ENCODE measurements around the gene LIME1. TPM values are rescaled to one million over a fixed set of nuclear protein-coding genes. Genes with fewer than 3 reads are reported as not detected.

LIME1 gene
- total and polyA plus RNA-seq, 10 donors, result 24.0 to 96.6 (median 49.5) TPM

DNA sequence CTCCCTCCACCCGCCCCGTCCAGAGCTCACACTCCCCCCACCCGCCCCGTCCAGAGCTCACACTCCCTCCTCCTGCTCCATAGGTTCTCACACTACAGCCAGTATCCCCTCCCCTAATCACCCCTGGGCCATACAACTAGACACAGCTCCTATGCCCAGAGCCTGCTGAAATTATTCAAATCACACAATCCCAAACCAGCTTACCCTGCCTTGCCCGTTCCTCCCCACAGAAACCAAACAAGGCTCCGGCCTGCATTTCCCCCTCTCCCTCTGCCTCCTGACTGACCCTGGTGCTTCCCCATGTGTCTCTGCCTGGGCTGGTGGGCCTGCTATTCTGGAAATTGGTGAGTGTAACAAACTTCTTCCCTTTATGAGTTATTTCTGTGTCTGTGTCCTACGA is 21.7 kb downstream of the LIME1 start:
- no peaks in the 10 kb centered on the region for H3K9me3 ChIP-seq
- no peaks in the 10 kb centered on the region for H3K27me3 ChIP-seq (replicated peaks in 1 of 7)
- no peak for DNase-seq
- H3K4me1 ChIP-seq, result peaks cover 0 to 36% (median 19%) of the 10 kb centered on the region in 6 donors
- intact Hi-C loops (cut with DNase I; ENCODE audit: low total_unique reads), result no loop called here
- WGBS, 5 donors, result 86 to 94% (median 87%) methylated on average over 3 to 7 of the region's 7 CpGs
- no peak overlapping the region for H3K4me3 ChIP-seq
- H3K36me3 ChIP-seq, result peaks cover 0 to 22% (median 0%) of the 10 kb centered on the region in 6 donors
- peak overlapping the region in 1 of 8 donors; percentile 27 for H3K27ac ChIP-seq
- no peak for TF ChIP-seq POLR2A (IDR thresholded peaks at IDR 0.05)
- TF ChIP-seq, protein P1, sequence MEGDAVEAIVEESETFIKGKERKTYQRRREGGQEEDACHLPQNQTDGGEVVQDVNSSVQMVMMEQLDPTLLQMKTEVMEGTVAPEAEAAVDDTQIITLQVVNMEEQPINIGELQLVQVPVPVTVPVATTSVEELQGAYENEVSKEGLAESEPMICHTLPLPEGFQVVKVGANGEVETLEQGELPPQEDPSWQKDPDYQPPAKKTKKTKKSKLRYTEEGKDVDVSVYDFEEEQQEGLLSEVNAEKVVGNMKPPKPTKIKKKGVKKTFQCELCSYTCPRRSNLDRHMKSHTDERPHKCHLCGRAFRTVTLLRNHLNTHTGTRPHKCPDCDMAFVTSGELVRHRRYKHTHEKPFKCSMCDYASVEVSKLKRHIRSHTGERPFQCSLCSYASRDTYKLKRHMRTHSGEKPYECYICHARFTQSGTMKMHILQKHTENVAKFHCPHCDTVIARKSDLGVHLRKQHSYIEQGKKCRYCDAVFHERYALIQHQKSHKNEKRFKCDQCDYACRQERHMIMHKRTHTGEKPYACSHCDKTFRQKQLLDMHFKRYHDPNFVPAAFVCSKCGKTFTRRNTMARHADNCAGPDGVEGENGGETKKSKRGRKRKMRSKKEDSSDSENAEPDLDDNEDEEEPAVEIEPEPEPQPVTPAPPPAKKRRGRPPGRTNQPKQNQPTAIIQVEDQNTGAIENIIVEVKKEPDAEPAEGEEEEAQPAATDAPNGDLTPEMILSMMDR (IDR thresholded peaks at IDR 0.05 in 8 of 11, conservative IDR thresholded peaks at IDR 0.05 in 3 of 11), result no peak
- TF ChIP-seq POLR2AphosphoS5 (IDR thresholded peaks at IDR 0.05), result no peak

DNA sequence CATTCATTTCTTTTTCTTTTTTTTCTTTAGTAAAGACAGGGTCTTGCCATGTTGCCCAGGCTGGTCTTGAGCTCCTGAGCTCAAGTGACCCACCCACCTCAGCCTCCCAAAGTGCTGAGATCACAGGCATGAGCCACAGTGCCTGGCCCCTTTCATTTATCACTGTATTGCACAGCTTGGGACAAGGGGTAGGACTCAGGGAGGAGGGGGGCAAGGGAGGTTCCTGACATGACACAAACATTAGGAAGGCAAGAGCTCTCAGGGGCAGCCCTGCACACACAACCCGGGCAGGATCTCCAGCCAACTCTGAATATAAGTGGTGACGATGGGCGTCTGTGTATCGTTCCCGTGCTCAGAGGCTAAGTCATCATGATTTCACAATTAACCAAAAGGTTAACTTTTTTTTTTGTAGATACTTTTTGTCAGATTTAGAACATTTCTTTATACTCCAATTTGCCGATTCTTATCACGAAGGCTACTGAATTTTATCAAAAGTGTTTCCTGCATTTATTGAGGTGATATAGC is 23.0 kb downstream of the LIME1 start:
- Histone ChIP-seq H3K9me3 (no peaks in the 10 kb centered on the region), H3K27me3 (replicated peaks in 1 of 7) (no peaks in the 10 kb centered on the region), H3K27ac (peak overlapping the region in 5 of 8 donors; percentile 4 to 53 (median 28)), H3K4me1 (peaks cover 0 to 35% (median 19%) of the 10 kb centered on the region in 6 donors), H3K36me3 (peaks cover 0 to 22% (median 0%) of the 10 kb centered on the region in 6 donors), H3K4me3 (no peak overlapping the region)
- 58 to 78% (median 67%) methylated on average over 7 of the region's 7 CpGs for WGBS, 5 donors
- no peak for DNase-seq
- intact Hi-C loops (cut with DNase I; ENCODE audit: low total_unique reads), result no loop called here
- TF ChIP-seq, protein P1 (IDR thresholded peaks at IDR 0.05 in 8 of 11, conservative IDR thresholded peaks at IDR 0.05 in 3 of 11), result no peak
- TF ChIP-seq POLR2A (IDR thresholded peaks at IDR 0.05) (no peak), POLR2AphosphoS5 (IDR thresholded peaks at IDR 0.05) (no peak)

DNA sequence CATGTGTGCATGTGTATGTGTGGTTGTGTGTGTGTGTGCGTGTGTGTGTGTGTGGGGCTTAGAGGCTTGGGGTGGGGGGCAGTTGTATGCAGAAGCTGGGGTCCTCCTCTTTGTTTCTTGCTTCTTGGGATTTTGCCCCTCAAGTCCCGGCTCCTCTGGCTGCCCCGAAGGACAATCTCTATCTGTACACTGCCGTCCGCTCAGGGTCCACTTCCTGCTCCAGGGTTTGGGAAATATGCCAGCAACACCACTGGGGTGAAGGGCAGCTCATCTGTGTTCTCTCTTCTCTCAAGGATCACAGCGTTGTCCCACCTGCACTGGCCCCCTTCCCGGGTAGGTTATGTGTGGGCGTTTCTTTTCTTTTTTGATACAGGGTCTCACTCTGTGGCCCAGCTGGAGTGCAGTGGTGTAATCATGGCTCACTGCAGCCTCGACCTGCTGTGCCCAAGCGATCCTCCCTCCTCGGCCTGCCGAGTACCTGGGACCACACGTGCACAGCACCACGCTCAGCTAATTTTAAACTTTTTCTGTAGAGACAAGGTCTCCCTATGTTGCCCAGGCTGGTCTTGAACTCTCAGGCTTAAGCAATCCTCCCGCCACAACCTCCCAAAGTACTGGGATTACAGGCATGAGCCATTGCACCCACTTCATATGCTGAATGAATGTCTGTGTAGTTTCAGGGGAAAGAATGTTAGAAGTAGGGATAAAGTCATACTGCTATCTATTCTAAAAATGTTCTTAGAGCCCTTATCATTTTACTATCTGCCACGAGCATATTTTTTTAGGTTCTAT is 28.8 kb downstream of the LIME1 start:
- no peak overlapping the region for H3K4me3 ChIP-seq
- no peak for DNase-seq
- no peaks in the 10 kb centered on the region for H3K9me3 ChIP-seq
- peaks cover 0 to 40% (median 9%) of the 10 kb centered on the region in 6 donors for H3K4me1 ChIP-seq
- peaks cover 0 to 57% (median 9%) of the 10 kb centered on the region in 6 donors for H3K36me3 ChIP-seq
- TF ChIP-seq, protein P1 (IDR thresholded peaks at IDR 0.05 in 8 of 11, conservative IDR thresholded peaks at IDR 0.05 in 3 of 11), result no peak
- TF ChIP-seq POLR2AphosphoS5 (IDR thresholded peaks at IDR 0.05) (peak in 2 of 3 donors; percentile 28 to 33), POLR2A (IDR thresholded peaks at IDR 0.05) (no peak)
- 68 to 79% (median 73%) methylated on average over 16 of the region's 16 CpGs for WGBS, 5 donors
- no peaks in the 10 kb centered on the region for H3K27me3 ChIP-seq (replicated peaks in 1 of 7)
- intact Hi-C loops (cut with DNase I; ENCODE audit: low total_unique reads), result no loop called here
- H3K27ac ChIP-seq, result peak overlapping the region in 6 of 8 donors; percentile 18 to 59 (median 44)

DNA sequence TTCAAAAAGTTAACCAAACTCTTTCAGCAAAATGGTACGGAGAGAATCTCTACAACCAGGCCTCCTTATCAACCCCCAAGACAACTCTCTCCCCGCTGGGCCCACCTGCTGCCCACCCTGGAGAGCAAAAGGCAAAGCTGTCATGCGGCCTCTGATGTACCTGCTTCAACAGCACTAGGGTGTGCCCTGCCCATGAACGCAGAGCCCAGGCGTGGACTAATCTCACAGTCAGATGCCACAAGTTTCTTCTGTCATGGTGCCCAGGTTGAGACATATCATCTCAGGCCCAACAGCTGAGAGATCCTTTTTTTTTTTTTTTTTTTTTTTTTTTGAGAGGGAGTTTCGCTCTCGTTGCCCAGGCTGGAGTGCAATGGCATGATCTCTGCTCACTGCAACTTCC is 29.4 kb downstream of the LIME1 start:
- intact Hi-C loops (cut with DNase I; ENCODE audit: low total_unique reads), result no loop called here
- 87 to 95% (median 93%) methylated on average over 5 to 7 of the region's 7 CpGs for WGBS, 5 donors
- H3K4me3 ChIP-seq, result no peak overlapping the region
- no peaks in the 10 kb centered on the region for H3K9me3 ChIP-seq
- no peak for DNase-seq
- TF ChIP-seq POLR2A (IDR thresholded peaks at IDR 0.05) (no peak), POLR2AphosphoS5 (IDR thresholded peaks at IDR 0.05) (no peak)
- TF ChIP-seq, protein P1 (IDR thresholded peaks at IDR 0.05 in 8 of 11, conservative IDR thresholded peaks at IDR 0.05 in 3 of 11), result no peak
- H3K27me3 ChIP-seq (replicated peaks in 1 of 7), result no peaks in the 10 kb centered on the region
- peaks cover 0 to 37% (median 7%) of the 10 kb centered on the region in 6 donors for H3K4me1 ChIP-seq
- peak overlapping the region in 4 of 8 donors; percentile 18 to 59 (median 45) for H3K27ac ChIP-seq
- peaks cover 0 to 62% (median 9%) of the 10 kb centered on the region in 6 donors for H3K36me3 ChIP-seq
